Mucosa of rectum (tissue), 2 donors: ENCODE measurements around the gene XRCC6.

ENCODE experiments used
- H3K27ac ChIP-seq, 2 donors: one replicate each; pipeline ENCODE4 v1.7.0; 2013; ENCODE audit warnings: inconsistent platforms in 2 of 2, low read depth in 2 of 2, low read length in 2 of 2
- H3K27me3 ChIP-seq, 2 donors: one replicate each; pipeline ENCODE4 v1.7.0; 2013; ENCODE audit warnings: low read length in 2 of 2; ENCODE audit not compliant: control insufficient read depth in 2 of 2, insufficient read depth in 2 of 2
- H3K36me3 ChIP-seq, 2 donors: one replicate each; pipeline ENCODE4 v1.7.0; 2013; ENCODE audit warnings: low read length in 2 of 2; ENCODE audit not compliant: control insufficient read depth in 2 of 2, insufficient read depth in 2 of 2
- H3K4me1 ChIP-seq, 2 donors: one replicate each; pipeline ENCODE4 v1.7.0; 2013; ENCODE audit warnings: low read length in 2 of 2, mild to moderate bottlenecking in 1 of 2; ENCODE audit not compliant: control insufficient read depth in 2 of 2, insufficient read depth in 2 of 2
- H3K4me3 ChIP-seq, 2 donors: one replicate each; pipeline ENCODE4 v1.7.0; 2013; ENCODE audit warnings: low read length in 2 of 2
- H3K9ac ChIP-seq, 2 donors: one replicate each; pipeline ENCODE4 v1.7.0; 2013; ENCODE audit warnings: low read length in 2 of 2, low read depth in 1 of 2, mild to moderate bottlenecking in 1 of 2
- H3K9me3 ChIP-seq, 2 donors: one replicate each; pipeline ENCODE4 v1.7.0; 2013; ENCODE audit warnings: low read length in 2 of 2; ENCODE audit not compliant: control insufficient read depth in 2 of 2
- donor health status: healthy.
- donor health status: Normal muscosa, but diverticular disease.

Gene XRCC6

GRCh38 chr22:41597635-41597953, 23.5 kb upstream of the XRCC6 start:
- H3K9me3 ChIP-seq: no peaks in the 10 kb centered on the region
- no peaks in the 10 kb centered on the region for H3K27me3 ChIP-seq
- no peak overlapping the region for H3K9ac ChIP-seq
- no peak overlapping the region for H3K27ac ChIP-seq
- H3K4me3 ChIP-seq: no peak overlapping the region
- peaks cover 4 to 5% of the 10 kb centered on the region in 2 donors for H3K4me1 ChIP-seq
- H3K36me3 ChIP-seq: peaks cover 15 to 26% of the 10 kb centered on the region in 2 donors

- no peak overlapping the region for H3K27ac ChIP-seq
These were observed 23.0 kb upstream of the XRCC6 start for GRCh38 chr22:41598081-41598480.

GRCh38 chr22:41598891-41599635, 22.0 kb upstream of the XRCC6 start:
- H3K36me3 ChIP-seq: peaks cover 23 to 38% of the 10 kb centered on the region in 2 donors
- no peak overlapping the region for H3K27ac ChIP-seq
- no peak overlapping the region for H3K9ac ChIP-seq
- no peaks in the 10 kb centered on the region for H3K9me3 ChIP-seq
- no peak overlapping the region for H3K4me3 ChIP-seq
- H3K27me3 ChIP-seq: no peaks in the 10 kb centered on the region
- peaks cover 4 to 5% of the 10 kb centered on the region in 2 donors for H3K4me1 ChIP-seq

More at GRCh38 chr22:41598081-41598480, 23.0 kb upstream of the XRCC6 start:
- H3K36me3 ChIP-seq: peaks cover 20 to 30% of the 10 kb centered on the region in 2 donors
- H3K4me1 ChIP-seq: peaks cover 4 to 5% of the 10 kb centered on the region in 2 donors
- H3K4me3 ChIP-seq: no peak overlapping the region
- H3K9ac ChIP-seq: no peak overlapping the region
- H3K9me3 ChIP-seq: no peaks in the 10 kb centered on the region
- no peaks in the 10 kb centered on the region for H3K27me3 ChIP-seq

- H3K9me3 ChIP-seq: no peaks in the 10 kb centered on the region
- H3K9ac ChIP-seq: no peak overlapping the region
- peaks cover 4 to 5% of the 10 kb centered on the region in 2 donors for H3K4me1 ChIP-seq
- H3K36me3 ChIP-seq: peaks cover 28 to 50% of the 10 kb centered on the region in 2 donors
- no peak overlapping the region for H3K4me3 ChIP-seq
- no peak overlapping the region for H3K27ac ChIP-seq
- no peaks in the 10 kb centered on the region for H3K27me3 ChIP-seq
These were observed 20.1 kb upstream of the XRCC6 start for GRCh38 chr22:41600976-41601375.

- Histone ChIP-seq H3K36me3 (peaks cover 36 to 64% of the 10 kb centered on the region in 2 donors), H3K9ac (no peak overlapping the region), H3K9me3 (no peaks in the 10 kb centered on the region), H3K4me3 (no peak overlapping the region), H3K27me3 (no peaks in the 10 kb centered on the region), H3K4me1 (no peaks in the 10 kb centered on the region), H3K27ac (no peak overlapping the region)
These were observed 17.2 kb upstream of the XRCC6 start for GRCh38 chr22:41603873-41604332.

GRCh38 chr22:41608386-41608785, 12.7 kb upstream of the XRCC6 start:
- Histone ChIP-seq H3K4me1 (no peaks in the 10 kb centered on the region), H3K9me3 (no peaks in the 10 kb centered on the region), H3K9ac (no peak overlapping the region), H3K36me3 (peaks cover 13 to 35% of the 10 kb centered on the region in 2 donors), H3K4me3 (no peak overlapping the region), H3K27me3 (no peaks in the 10 kb centered on the region), H3K27ac (no peak overlapping the region)

GRCh38 chr22:41612603-41613306, 8.3 kb upstream of the XRCC6 start:
- Histone ChIP-seq H3K4me3 (no peak overlapping the region), H3K4me1 (peaks cover 0 to under 1% of the 10 kb centered on the region in 2 donors), H3K27ac (no peak overlapping the region), H3K9me3 (no peaks in the 10 kb centered on the region), H3K9ac (no peak overlapping the region), H3K27me3 (no peaks in the 10 kb centered on the region), H3K36me3 (peaks cover 0 to 6% of the 10 kb centered on the region in 2 donors)

GRCh38 chr22:41613456-41613855, 7.6 kb upstream of the XRCC6 start:
- Histone ChIP-seq H3K4me1 (peaks cover 0 to 3% of the 10 kb centered on the region in 2 donors), H3K9me3 (no peaks in the 10 kb centered on the region), H3K9ac (no peak overlapping the region), H3K36me3 (peaks cover 0 to 4% of the 10 kb centered on the region in 2 donors), H3K27me3 (no peaks in the 10 kb centered on the region), H3K4me3 (no peak overlapping the region), H3K27ac (no peak overlapping the region)

- H3K4me3 ChIP-seq: peak overlapping the region; percentile 84 to 93
- no peaks in the 10 kb centered on the region for H3K27me3 ChIP-seq
- peak overlapping the region; percentile 94 to 97 for H3K9ac ChIP-seq
- H3K27ac ChIP-seq: peak overlapping the region; percentile 89 to 98
- no peaks in the 10 kb centered on the region for H3K9me3 ChIP-seq
- H3K4me1 ChIP-seq: peaks cover 20 to 25% of the 10 kb centered on the region in 2 donors
- H3K36me3 ChIP-seq: peaks cover 2 to 12% of the 10 kb centered on the region in 2 donors
These were observed 1.0 kb upstream of the XRCC6 start for GRCh38 chr22:41619979-41620588.

- Histone ChIP-seq H3K9ac (peak within 1 kb of the TSS; percentile 94 to 97), H3K4me3 (peak within 1 kb of the TSS; percentile 93 to 99), H3K27ac (peak within 1 kb of the TSS; percentile 98), H3K36me3 (peaks cover 4 to 17% of the 10 kb centered on the region in 2 donors), H3K4me1 (peaks cover 20 to 25% of the 10 kb centered on the region in 2 donors), H3K9me3 (no peaks in the 10 kb centered on the region), H3K27me3 (no peaks in the 10 kb centered on the region)
These were observed 451 bp upstream of the XRCC6 start, which contains the start of gene DESI1 for GRCh38 chr22:41620589-41621098. Gene DESI1 (minus strand): TSS chr22:41621043. CDS start chr22:41620839, 204 bp downstream.
